Measurements from ENCODE around the gene GAB3. TPM values are rescaled to one million over a fixed set of nuclear protein-coding genes. Genes with fewer than 3 reads are reported as not detected.

The GAB3 gene
- total RNA-seq = 0.12 and 0.65 TPM in 2 replicates

GRCh38 chrX:154750301-154751202, at the start of gene GAB3:
GAB3 (minus strand) TSS chrX:154751077; CDS start chrX:154751025, 52 bp downstream.

GRCh38 chrX:154762537-154763296, 11.8 kb upstream of the GAB3 start, which contains the start of gene DKC1:
DKC1 (plus strand) TSS chrX:154762864; CDS start chrX:154762966, 102 bp downstream.

GRCh38 chrX:154653413-154653812, 97.5 kb downstream of the GAB3 start, which contains the start of gene CTAG2:
CTAG2 (minus strand) TSS chrX:154653579; CDS start chrX:154653515, 64 bp downstream.

Small RNA genes within 50 kb of the gene (small RNA-seq; reads per million reads assigned to genes)
- not detected for gene SNORA36A

Other genes with a start within 250 kb of the GAB3 start
- gene FAM3A, start 234.8 kb downstream of the GAB3 start, total RNA-seq = 25.4 and 28.1 TPM in 2 replicates
- 98.6 and 101 TPM in 2 replicates for gene G6PD, start 204.2 kb downstream of the GAB3 start, total RNA-seq
- 12.7 and 15.2 TPM in 2 replicates for gene IKBKG, start 203.5 kb downstream of the GAB3 start, total RNA-seq
- not detected in 2 replicates for gene CTAG1A, start 165.9 kb downstream of the GAB3 start, total RNA-seq
- not detected in 2 replicates for gene CTAG1B, start 131.8 kb downstream of the GAB3 start, total RNA-seq
- gene CTAG2, start 97.5 kb downstream of the GAB3 start, total RNA-seq = 1.5 TPM in 1 of 2 replicates, not detected in the other
- gene DKC1, start 11.8 kb upstream of the GAB3 start, total RNA-seq = 23.6 and 27.7 TPM in 2 replicates
- gene MPP1, start 54.4 kb upstream of the GAB3 start, total RNA-seq = 10.7 and 15.4 TPM in 2 replicates
- gene SMIM9, start 83.6 kb upstream of the GAB3 start, total RNA-seq = not detected in 2 replicates
- gene F8A1, start 135.3 kb upstream of the GAB3 start, total RNA-seq = 4.2 and 7.0 TPM in 2 replicates